HG03558 (cell line): ENCODE data around the gene PRELID3B.

Experiments
- ATAC-seq: cut with Tn5 transposase; IDR thresholded peaks from one replicate; pipeline ENCODE4 v1.9.1; 2021; ENCODE audit warnings: moderate number of reproducible peaks; ENCODE audit not compliant: unreplicated experiment; ENCODE audit errors: extremely low read depth

The PRELID3B gene

DNA sequence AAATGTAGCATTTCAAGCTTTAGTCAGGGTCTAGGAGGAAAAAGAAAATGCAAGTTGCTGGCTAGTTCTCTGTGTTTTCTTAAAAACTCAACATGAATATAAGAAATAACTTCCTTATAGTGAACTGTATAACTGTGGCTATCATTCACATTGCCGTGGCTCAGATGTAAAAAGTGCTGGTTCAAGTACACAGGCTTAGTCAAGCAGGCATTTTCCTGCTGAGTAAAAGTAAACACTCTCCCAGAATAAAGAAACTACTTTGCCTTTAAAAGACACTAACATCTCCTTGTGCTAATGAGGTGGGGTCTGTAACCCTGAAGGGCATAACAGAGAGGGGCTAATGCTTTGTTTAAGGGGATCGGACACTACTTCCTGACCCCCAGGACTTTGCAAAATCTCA, 13.8 kb downstream of the PRELID3B start:
- no peak for ATAC-seq

DNA sequence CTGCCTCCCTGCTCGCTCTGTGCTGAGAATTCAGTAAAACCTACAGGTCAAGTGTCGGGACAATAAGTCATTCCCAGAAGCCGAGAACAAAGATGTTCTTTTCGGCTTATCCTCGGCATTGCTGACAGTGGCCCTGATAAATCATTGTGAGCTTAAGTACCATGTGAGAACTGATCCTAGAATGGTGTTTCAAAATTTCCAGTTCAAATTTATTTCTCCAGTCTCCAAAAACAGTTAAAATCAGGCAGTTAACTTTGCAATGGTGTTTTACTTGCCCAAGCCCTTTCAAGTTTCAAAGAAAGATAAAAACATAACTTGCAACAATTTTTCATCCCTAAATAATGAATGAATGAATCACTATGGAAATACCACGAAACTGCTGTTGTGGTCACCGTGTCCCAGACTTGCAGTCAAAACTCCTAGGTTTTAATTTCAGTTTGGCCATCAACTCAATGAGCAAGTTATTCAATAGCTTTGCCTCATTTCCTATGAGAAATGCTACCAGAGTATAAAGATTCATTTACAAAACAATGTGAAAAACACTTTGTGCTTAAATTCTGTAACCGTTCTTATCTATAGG, 14.8 kb downstream of the PRELID3B start:
- no peak for ATAC-seq

DNA sequence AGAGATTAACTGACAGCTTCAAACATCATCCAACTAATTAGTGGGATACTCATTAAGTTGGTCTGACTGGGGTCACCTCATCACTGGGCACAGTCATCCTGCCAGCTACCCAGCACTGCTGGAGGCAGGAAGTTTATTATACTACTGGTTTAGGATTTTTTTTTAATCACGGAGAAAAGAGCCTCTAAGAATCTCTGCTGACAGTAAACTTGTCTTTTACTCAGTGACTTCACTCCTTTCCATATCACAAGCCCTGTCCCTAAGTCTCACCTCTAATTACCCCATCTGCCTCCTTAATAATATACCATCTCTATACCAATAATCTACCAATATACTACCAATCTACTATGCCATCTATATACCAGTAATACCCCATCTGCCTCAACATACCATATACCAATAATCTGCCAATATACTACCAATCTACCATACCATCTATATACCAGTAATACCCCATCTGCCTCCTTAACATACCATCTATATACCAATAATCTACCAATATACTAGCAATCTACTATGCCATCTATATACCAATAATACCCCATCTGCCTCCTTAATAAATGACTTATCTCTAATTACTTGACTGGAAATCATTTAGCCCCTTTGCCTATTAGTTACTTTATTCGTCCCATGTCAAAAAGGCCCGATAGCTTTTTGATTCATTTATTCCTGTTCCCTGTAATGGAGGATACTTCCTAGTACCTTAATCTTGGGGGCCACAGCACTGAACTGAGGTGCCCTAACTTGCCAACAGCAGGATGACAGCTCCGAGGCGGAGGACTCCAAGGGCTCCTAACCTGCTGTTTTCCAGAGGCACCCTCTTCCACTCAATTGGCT, 15.5 kb downstream of the PRELID3B start:
- ATAC-seq = no peak

DNA sequence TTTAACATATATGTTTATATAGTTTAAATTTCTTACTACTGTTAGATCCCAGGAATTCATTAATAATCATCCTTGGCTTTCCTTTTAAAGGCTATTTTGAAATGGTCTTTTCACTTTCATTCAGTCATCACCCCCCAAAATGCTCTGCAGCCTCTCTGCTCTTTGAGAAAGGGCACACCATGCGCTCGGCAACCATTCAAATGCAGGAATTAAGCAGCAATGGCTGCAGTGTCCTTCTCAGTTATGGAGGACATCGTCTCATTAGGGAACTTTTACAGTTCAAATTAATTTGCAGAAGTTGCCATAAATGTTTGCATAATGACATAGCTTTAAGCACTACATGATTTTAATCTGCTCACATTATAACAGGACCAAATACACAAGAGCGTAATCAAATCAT, 17.1 kb downstream of the PRELID3B start:
- ATAC-seq = no peak

DNA sequence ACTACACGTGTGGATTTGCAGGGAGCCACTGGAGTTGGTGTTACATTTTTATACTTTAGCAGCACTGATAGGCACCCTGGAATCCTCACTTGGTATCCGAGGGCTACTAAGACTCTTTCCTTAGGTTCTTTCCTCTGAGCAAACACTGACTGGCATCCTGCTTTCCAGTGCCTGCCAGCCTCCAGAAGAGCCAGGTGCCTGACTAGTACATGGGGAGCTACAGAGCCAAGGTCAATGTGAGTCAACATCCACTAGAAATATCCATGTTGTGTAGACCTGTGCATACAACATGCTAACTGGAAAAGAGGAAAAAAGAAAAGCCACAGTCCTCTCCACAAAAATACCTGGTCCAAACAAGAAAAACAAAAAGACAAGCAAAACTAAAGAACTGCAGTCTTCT, 17.5 kb downstream of the PRELID3B start:
- ATAC-seq = no peak

DNA sequence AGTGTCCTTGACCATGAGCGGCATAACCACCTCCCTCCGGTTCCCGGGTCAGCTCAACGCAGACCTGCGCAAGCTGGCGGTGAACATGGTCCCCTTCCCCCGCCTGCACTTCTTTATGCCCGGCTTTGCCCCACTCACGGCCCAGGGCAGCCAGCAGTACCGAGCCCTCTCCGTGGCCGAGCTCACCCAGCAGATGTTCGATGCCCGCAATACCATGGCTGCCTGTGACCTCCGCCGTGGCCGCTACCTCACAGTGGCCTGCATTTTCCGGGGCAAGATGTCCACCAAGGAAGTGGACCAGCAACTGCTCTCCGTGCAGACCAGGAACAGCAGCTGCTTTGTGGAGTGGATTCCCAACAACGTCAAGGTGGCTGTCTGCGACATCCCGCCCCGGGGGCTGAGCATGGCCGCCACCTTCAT, 18.5 kb downstream of the PRELID3B start:
- no peak for ATAC-seq

DNA sequence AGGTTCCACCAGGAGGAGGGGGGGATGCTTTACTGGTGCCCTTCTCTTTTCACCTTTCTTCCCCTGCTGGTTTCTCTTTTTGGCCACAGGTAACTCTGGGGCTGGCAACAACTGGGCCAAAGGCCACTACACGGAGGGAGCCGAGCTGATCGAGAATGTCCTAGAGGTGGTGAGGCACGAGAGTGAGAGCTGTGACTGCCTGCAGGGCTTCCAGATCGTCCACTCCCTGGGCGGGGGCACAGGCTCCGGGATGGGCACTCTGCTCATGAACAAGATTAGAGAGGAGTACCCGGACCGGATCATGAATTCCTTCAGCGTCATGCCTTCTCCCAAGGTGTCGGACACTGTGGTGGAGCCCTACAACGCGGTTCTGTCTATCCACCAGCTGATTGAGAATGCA, 19.0 kb downstream of the PRELID3B start:
- no peak for ATAC-seq

DNA sequence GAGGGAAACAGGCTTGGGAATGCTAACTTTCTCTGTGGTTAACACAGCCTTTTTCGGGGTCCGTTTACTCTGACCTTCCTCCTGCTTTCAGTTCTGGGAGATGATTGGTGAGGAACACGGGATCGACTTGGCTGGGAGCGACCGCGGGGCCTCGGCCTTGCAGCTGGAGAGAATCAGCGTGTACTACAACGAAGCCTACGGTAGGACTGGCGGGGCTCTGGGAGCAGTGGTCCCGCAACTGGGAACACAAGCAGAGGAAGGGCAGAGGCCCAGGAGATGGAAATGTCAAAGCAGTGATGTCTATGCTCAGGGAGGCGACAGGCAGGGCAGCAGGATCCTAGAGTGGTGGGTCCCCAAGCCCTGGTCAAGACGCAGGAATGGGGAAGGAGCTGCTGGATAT, 19.8 kb downstream of the PRELID3B start:
- ATAC-seq = no peak

DNA sequence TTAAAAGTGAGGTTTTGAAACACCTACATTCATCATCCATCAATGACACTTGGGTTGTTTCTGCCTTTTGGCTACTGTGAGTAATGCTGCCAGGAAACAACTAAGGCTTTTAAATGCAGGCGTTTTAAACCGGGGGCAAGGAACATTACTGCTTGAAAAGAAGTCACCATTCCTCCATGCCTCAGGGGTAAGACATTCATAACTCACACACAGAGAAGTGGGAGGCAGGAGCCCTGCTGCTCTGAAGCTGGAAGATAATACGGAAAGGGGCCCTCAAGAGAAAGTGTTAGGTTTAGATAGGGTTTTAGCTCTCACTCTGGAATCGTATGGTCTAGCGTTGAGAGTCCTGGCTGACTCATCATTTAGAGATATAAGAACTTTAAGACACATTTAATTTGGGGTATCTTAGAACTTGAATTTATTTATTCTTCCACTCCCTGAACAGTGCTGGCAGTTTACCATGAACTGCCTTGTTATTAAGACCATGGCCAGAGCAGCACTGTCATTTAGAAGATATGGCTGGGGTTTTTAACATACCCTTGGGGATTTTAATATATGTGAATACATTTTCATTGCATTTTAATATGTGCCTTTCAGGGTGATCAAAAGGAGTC, 21.5 kb downstream of the PRELID3B start:
- no peak for ATAC-seq

DNA sequence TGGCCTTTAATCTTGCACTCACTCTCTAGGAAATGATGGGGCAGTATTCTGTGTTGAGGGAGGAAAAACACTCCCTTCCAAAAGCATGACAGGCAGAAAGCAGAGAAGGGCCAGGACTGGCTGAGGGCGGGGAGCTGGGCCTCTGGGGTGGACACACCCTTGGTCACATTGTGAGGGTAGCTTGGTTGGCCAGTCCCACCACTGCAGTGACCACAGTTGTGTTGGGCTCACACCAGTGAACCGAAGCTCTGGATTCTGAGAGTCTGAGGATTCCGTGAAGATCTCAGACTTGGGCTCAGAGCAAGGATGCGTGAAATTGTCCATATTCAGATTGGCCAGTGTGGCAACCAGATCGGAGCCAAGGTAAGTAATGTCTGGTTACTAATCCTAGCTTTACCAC, 23.4 kb downstream of the PRELID3B start, which contains the start of gene TUBB1:
Gene TUBB1, plus strand, starts transcription at position 213 of the 400 bp plus-strand sequence. Its CDS starts 94 bp downstream, at position 307.
- ATAC-seq = no peak

DNA sequence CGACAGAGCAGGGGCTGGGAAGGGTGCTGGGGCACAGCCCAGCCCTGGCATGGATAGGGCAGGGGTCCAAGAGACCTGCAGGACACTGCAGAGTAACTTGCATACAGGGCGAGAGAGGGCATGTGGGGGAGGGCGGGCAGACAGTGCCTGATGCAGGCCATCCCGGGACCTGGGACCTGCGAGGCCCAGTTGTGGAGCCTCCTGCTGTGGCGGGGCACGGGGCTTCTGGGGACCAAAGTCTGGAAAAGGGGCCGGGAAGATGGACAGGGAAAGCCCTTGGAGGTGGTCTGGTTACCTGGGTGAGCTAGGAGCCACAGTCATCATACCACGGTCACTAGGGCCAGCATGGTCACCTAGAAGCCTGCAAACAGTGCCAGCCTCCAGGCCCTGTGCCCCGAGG, 23.8 kb downstream of the PRELID3B start:
- ATAC-seq = no peak

DNA sequence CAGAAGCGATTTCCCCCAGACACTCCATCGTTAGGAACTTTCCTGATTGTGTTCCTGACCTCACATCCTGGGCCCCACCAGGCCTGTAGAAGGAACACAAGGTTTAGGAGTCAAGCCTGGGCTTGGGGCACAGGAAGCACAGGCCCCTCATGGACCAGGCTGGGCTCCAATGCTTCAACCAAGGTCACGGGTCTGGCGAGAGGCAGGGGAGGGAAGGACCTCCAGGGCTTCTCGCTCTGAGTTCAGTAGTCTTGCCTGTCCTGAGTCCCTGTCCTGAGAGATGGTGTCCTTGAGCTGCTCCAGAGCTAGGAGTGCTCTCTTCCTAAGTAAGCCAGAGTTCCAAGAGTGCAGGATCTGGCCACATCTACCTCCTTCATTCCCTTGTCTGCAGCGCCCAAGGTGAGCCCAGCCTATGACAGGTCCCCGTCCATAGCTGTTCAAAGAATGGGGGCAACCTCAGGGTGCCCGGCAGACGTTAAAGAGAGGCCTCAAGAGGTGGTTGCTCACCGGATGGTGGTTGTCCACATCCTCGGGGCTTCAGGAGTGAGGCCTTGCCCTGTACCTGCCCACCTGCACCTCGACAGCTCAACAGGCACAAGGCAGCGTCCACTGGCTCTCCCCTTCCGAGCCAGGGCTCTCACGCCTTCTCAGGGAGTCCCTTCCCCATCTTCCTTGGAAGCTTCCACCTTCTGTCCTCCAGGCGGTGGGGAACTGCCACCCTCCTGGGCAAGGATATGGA, 24.9 kb downstream of the PRELID3B start:
- ATAC-seq = no peak

DNA sequence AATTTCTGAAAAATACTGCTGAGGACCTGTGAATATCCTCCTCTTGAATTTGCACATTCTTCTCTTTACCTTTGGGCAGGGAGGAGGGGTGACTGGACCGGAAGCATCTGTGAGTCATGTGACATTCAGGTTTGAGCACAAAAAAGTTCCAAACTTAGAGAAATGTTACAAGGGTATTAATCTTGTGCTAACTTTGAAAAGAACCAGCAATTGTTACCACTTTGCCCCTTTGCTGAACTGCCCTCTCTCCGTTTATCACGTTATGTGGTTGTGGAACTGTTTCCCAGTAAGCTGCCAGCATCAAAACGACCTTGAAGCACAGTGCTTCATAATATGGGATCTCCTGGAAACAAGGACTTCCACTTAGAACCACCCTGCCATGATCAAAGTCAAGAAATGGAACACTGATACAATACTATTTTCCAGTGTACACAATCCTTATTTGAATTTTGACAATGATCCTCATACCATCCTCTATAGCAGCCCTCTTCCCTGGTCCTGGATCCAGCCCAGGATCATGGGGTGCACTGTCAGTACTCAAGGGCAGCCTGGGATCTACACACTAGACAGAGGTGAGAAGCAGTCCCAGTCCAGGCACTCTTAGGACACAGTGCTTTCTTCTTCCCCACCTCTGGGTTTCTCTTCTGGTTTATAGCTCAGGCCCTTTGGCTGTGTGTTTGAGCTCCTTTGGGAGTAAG, 25.6 kb downstream of the PRELID3B start:
- no peak for ATAC-seq

DNA sequence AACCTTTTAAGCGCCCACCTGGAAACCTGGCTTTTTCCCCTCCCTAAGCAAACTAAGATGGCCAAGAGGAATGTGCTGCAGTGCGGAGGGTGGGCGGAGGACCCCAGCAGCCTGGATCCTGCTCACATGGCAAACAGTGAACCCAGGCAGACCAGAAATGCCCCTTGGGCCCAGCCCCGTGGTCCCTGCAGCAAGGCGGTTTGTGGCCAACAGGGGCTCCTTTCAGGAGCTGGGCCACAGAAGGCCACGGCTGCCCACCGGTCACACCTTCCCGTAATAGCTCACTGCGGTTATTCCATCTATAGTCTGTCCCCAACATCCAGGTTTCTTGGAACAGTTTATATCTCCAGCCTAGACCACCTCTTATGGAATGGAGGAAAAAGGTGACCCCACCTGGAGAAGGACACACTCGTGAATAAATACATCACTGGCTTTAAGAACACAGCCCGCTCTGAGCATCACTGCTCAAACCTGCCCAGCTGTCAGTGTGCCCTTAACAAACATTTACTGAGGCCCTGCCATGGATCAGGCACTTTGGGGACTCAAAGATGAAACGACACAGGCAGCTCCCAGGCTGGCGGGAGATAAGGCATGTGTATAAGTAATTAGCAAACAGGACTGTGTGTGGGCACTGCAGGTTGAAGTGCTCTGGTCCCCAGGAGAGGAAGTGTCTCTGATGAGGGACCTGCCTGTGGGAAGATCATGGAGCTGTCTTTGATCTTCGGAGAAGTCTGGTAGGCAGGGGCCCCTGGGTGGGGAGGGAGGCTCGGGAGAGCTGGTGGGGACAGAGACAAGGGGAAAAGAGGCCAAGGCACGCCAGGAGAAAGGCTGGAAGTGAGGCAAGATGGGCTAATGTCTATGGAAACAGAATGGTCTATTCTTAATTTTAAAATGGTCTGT, 26.5 kb downstream of the PRELID3B start:
- ATAC-seq = no peak

DNA sequence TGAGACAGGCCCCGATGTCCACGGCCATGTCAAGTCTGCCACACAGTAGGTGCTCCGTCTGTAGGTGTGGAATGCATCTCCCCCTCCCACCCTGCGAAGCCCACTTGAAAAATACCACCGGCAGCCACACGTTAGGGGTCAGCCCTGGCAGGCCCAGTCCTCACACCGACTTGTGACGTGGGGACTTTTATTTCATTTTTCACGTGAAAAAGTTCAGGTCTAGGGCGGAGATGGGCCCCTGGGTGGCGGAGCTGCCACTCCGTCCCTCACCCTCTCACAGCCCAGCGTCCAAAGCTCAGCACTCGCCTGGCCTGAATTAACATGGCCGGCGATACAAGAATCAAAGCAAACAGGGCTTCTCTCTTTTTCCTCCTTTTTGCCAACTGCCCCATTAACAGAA, 27.2 kb downstream of the PRELID3B start:
- no peak for ATAC-seq

DNA sequence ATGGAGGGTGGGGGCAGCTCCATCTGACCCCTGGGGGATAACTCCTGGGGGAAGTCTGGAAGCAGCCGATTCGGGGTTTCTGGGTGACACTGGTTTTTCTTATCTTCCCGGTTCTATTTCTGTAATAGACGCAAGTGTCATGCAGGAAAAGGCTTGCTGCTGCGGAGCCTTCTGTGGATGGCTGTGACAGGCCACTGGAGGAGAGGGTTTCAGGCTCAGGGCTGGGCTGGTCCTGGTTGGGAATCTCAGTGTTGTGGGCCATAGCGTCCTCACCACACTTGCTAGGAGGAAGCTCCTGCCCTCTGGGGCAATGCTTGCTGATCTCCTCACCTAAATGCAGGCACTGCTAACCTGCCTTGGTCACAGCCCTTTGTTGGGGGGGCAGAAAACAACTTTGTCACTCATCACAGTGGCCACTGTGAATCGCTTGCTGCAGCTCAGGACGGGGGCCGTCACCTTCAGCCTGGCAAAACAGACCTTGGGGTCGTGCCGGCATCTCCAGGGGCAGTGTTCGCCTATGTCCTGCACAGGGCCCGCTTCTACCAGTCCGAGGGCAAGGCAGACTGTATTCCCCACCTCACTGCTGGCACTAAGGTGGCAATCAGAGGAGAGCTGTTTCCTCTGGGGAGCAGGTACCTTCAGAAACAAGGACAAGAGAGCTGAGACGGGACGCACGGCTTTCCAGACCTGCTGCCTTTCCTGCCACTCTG, 27.8 kb downstream of the PRELID3B start:
- ATAC-seq = no peak

DNA sequence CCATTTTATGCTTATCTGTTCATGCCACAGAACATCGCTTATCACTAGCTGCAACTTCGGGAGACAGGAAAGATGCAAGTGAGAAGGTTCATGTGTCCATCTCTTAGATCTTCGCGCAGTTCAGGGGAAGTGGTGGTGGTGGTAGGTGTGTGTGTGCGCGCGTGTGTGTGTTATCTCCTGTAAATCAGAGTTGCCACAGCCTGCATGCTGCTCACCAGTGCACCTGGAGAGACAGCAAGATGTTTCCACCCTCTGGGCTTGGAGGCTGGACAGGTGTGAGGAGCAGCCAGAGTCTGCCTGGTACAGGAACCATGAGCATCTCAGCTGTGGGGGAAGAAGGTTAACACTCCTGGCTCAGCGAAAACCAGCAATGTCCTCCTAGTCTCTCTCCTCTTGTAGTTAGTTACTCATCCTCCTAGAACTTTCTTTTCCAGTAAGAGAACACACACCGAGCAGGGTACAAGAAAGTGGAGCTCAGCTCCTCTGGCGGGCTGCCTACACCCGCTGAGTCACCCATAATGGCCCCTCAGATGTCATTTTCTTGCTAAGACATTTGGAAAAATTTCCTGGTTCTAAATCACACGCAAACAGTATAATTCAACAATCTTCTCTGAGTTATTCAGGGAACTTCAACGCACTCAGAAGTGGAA, 28.5 kb downstream of the PRELID3B start:
- ATAC-seq = no peak
